ENCODE data around the gene MAPK11.

- TF ChIP-seq, protein P1, sequence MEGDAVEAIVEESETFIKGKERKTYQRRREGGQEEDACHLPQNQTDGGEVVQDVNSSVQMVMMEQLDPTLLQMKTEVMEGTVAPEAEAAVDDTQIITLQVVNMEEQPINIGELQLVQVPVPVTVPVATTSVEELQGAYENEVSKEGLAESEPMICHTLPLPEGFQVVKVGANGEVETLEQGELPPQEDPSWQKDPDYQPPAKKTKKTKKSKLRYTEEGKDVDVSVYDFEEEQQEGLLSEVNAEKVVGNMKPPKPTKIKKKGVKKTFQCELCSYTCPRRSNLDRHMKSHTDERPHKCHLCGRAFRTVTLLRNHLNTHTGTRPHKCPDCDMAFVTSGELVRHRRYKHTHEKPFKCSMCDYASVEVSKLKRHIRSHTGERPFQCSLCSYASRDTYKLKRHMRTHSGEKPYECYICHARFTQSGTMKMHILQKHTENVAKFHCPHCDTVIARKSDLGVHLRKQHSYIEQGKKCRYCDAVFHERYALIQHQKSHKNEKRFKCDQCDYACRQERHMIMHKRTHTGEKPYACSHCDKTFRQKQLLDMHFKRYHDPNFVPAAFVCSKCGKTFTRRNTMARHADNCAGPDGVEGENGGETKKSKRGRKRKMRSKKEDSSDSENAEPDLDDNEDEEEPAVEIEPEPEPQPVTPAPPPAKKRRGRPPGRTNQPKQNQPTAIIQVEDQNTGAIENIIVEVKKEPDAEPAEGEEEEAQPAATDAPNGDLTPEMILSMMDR (IDR thresholded peaks at IDR 0.05), result no peak
- no peak for TF ChIP-seq POLR2A (IDR thresholded peaks at IDR 0.05)
Observed at GRCh38 chr22:50301581-50301991, 31.4 kb upstream of the MAPK11 start.

Data from esophagus squamous epithelium (tissue), 4 donors.